HG03060 (cell line): ENCODE results near the gene CDK2AP2.
"Not testable (repeated sequence)": the region's sequence is repeated elsewhere in the genome, so short reads cannot be mapped to it uniquely, and the experiment has no call there.

Source experiments
- ATAC-seq: cut with Tn5 transposase; IDR thresholded peaks from one replicate; pipeline ENCODE4 v1.9.1; 2021; ENCODE audit warnings: low read depth, moderate number of reproducible peaks; ENCODE audit not compliant: unreplicated experiment

Gene CDK2AP2

DNA sequence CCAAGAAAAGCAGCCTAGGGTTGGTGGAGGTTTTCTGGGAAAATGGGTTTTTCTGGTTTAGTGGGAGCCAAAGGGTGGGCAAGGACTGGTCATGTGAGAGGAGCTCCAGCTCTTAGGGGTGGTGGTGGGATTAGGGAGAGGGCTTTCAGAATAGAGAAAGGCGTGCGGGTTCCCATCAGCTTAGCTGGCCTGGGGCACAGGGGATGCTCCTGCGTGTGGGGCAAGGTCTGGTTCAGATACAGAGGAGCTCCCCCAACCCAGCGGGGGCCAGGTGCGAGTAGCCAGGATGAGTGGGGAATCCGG lies 39.6 kb downstream of the CDK2AP2 start:
- no peak for ATAC-seq

DNA sequence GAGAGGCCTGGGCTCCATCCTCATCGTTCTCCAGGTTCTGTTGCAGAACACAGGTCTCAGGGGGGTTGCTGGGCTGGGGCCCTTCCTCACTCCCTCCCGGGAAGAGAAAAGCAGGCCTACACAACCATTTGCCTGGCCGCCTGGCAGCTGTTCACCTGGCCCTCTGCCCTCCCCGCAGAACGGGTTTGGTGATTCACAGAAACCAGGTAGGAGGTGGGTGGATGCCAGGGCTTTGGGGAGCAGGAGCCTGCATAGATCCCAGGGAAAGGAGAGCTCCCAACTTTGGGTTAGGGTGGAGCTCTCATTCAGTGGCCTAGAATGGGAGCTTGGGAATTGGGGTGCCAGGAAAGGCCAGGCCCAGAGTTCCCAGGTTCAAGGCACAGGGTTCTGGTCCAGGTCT lies 39.9 kb downstream of the CDK2AP2 start:
- no peak for ATAC-seq

DNA sequence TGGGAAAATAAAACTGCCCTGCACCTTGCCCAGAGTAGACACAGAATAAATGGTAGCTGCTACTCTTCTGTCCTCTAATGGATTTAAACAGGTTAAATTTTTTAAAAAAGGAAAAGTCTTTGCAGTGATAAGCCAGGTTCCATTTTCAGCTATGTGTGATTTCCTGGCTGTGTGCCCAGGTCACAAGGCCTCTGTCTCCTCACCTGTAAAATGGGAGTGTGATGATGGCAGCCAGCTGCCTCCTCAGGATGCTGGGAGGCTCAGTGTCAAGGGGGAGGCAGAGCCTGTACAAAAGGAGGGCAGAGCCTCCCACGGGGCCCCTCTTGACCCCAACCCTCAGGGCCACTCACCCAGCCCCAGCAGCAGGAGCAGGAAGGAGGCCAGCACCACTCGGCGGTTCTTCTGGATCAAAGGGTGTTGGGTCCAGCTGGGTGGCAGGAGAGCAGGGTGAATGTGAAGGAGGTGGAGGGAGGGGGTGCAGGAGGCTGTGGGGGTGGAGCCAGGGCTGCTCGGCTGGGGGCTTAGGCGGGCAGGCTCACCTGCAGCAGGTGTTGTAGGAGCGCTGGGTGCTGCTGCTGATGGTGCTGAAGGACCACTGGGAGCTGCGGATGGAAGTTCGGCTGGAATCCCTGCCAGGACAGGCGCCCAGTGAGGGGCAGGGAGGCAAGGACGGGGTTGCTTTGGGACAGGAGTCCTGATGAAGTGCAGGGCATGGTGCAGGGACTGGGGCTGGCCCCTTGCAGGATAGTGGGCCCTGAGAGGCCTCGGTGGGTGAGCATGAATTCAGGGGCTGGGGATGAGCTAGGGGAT lies 40.8 kb downstream of the CDK2AP2 start:
- no peak for ATAC-seq

DNA sequence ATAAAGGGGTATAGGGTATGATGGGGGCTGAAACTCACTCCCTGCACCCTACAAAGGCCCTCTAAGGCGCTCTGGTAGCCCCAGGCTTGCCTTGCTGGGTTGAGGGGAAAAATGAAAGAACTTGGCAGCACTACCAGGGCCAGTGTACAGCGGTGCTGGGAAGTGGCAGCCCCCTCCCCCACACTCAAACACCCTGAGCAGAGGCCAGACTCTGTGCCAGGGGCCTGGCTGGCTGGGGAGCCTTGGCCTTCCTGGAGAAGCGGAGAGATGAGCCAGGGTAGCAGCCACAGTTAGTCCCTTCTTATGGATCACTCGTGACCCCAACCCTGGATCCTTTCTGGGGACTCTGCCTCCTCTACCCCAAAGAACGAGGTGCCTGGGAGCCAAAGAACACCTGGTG lies 41.6 kb downstream of the CDK2AP2 start:
- no peak for ATAC-seq

DNA sequence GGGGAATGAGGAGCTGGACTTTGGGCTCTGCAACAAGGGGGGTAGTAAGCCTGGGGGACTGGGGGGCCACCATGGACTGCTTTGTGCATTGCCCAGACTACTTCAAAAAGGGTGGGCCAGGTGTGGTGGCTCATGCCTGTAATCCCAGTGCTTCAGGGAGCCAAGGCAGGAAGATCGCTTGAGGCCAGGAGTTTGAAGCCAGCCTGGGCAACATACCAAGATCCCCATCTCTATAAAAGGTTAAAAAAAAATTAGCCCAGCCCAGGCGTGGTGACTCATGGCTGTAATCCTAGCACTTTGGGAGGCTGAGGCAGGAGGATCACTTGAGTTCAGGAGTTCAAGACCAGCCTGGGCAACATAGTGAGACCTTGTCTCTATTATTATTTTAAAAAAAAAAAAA lies 42.4 kb downstream of the CDK2AP2 start:
- ATAC-seq = not testable (repeated sequence)

DNA sequence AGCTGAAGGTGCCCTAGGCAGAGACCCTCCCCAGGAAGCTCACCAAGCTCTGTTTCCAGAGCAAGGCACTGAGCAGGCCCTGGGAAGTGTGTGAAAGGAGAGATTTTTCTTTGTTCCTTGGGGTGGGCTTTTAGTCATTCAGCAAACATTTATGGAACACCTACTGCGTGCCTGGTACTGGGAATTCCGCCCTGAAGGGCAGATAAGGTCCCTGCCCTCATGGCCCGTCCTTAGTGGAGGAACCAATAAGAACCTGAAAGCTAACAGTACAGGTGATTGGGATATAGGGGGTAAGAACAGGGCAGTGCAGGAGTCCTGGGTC lies 42.8 kb downstream of the CDK2AP2 start:
- ATAC-seq = no peak

DNA sequence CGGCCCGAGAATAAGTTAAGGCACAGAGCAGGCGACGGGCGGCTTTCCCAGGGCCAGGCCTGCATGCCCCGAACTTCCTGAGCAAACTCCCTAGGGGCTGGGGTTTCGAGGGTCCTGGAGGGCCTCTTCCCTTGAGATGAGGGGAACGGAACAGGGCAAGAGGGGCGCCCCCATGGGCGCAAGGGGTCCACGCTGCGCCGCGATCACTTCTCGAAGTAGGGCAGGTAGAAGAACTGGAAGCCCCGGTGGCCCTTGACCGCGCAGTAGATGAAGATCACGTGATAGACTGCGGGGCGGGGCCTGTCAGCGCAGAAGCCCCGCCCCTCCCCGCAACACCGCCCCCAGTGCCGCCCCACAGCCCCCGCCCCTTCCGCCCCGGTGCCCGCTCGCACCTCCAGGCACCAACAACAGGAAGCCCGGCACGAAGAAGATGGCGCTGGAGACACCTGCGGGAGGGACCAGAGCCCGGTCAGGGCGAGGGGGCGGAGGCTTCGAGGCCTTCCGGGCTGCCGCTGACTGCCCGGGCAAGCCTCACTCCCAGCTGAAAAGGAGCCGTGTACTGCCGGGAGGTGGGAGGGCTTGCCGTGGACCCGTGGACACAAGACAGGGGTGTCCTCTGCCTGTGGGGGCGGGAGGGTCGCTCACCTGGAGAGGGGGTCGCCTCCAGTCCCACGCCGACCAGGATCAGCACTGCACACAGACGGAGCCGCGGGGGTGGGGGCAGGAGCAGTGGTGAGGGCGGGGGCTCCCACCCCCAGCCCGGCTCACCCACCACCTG lies 43.4 kb downstream of the CDK2AP2 start:
- ATAC-seq = no peak

DNA sequence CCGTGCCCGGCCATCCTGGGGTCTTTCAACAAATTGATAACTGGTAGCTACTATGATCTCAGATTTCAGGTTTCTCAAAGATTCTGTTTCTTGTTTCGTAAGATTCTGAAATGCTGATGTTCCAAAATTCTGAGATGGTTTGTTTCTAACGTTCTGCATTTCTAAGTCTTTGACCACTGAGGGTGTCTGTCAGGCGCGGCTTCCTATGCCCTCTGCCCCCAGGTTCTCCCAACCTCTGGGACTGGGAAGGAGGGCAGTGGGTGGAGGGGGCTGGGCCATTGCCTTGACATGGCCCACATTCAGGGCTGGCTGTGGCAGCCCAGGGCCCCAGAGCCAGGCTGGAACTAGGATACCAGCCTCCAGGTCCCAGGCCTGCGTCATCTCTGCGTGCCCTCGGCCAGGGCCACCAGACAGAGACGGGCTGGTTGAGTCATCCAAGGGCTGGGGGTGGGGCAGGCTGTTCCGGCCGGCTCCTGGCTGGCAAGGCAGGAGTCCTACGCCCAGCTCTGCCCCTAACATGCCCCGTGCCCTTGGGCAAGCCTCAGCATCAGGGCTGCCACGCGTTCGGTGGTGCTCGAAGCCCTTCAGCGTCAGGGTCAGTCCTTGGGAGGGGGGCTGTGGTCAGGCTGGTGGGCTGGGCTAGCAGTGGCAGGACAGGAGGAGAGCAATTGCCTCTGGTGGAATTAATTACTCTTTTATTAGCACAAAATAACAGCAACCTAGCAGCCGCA lies 44.1 kb downstream of the CDK2AP2 start:
- ATAC-seq = no peak

DNA sequence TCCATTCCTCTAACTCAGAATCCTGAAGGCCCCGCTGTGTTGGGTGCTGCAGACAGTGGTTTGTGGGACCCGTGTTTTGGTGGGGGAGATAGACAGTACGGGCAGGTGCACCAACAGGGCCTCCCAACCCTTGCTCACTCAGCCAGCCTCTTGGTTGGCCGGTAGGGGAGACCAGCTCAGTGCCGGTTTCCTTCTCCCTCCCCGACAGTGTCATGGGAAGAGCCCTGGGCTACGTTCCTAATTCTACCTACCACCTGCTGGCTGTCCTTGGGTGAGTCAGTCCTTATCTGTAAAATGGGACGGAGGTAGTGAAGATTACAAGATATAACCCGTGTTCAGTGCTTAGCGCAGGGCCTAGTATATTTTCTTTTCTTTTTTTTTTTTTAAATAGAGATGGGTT lies 44.8 kb downstream of the CDK2AP2 start:
- ATAC-seq = no peak

DNA sequence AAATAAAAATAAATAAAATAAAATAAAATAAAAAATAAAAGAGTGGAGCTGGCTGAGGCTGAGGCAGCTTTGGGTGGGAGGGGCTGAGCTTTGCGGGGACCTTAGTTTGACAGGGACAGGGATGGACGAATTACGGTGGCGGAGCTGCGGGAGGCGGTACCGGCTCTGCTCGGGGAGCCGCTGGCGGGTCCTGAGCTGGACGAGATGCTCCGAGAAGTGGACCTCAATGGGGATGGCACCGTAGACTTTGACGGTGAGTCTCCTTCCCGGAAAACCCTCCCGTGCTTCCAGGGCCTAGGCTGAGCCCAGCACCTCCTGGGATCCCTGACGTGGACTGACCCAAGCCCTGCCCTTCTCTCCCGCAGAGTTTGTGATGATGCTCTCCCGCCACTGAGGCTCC lies 49.7 kb downstream of the CDK2AP2 start:
- no peak for ATAC-seq

DNA sequence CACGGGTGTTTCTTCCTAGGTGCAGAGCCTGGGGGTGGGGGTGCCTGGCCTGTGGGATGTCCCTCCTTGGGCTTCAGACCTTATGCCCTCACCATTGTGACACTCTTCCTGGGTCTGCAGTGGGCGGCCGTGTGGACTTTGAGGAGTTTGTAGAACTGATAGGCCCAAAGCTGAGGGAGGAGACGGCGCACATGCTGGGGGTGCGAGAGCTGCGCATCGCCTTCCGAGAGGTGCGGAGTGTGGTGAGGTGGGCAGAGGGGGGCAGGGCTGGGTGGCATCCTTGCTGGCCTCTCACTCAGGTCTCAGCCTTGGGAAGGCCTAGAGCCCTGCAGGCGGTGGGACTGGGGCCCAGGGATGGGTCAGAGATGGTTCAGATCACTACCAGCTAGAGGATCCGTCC lies 50.5 kb downstream of the CDK2AP2 start:
- ATAC-seq = no peak
